Kidney capillary endothelial cell (primary cell): Measurements from ENCODE around the gene CCNK.

ENCODE experiments used
- DNase-seq: peaks from one replicate; pipeline ENCODE4 v3.0.0-alpha.2; 2018; ENCODE audit warnings: low spot score

CCNK gene

DNA sequence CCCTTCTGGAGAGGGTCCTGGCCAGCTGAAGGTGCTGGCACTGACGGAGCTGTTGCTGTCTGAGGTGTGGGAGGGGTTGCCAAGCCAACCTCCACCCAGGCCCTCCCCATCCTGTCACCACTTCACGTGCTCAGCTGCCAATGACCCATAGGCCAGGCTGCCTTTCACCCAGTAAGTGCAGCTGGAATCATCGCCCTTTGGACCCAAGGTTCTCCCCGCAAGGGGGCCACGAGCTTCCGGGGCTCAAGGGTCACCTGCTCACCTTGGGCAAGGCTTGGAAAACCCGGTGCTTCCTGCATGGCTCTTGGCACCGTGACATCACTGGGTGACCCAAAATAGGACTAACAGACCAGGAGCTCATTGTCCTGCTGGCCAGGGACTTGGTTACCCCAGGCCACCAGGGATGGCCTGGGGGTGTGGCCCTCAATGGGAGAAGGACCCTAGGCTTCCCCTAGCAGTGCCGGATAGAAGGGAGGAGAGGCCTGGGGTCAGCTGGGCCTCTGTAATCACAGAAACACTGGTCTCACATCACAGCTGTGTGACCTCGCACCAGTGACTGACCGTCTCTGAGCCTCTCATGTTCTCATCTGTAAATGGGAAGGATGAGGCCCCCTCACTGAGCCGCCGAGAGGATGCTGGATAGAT is 71.5 kb downstream of the CCNK start:
- DNase-seq, result no peak

DNA sequence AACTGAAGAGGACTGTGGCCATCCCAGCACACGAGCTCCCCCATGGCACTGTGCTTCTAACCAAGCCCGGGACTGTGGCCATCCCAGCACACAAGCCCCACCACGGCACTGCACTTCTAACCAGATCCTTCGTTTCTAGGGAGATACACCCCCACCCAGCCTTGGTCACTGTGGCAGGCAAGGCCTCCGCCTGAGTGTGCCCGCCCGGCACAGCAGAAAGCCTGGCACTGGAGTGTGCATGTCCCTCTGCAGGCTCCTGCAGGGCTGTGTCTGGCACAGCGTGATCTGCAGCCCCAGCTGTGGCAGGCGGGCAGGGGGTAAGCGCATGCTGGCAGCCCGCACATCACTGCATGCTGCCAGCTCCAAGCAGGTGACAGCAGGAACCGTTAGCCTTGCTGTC is 73.0 kb downstream of the CCNK start:
- DNase-seq, result no peak

DNA sequence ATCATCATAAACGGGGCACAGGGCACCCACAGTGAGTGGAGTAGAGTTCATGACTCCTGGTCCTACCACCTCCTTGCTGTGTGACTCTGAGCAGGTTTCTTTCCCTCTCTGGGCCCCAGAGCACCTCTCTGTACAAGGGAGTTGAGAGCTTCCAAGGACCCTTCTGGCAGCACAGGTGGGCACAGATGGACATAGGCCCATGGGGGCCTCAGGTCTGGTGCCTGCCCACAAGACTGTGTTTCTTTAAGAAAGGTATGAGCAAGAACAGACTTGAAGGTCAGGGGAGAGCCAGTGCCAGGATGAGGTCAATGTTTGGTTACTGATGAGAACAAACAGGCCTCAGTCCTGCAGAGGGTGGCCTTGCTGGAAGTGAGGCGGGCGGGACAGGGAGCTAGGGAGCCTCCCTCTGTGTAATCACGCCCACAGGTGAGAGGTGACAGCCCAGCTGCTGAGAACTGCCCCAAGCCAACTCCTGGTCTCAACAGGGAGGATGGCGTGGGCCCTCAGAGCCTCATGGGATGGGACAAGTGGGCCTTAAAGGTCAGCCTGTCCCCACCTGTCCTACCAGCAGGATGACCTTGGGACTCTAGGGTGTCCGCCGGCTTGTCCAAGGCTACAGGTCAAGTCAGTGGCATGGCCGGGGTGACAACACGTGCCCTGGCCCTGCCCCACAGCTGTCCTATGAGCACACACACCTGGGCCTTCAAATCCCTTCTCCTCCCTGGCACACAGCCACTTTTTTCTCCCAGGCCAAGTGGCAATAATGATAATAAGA is 73.7 kb downstream of the CCNK start:
- no peak for DNase-seq

DNA sequence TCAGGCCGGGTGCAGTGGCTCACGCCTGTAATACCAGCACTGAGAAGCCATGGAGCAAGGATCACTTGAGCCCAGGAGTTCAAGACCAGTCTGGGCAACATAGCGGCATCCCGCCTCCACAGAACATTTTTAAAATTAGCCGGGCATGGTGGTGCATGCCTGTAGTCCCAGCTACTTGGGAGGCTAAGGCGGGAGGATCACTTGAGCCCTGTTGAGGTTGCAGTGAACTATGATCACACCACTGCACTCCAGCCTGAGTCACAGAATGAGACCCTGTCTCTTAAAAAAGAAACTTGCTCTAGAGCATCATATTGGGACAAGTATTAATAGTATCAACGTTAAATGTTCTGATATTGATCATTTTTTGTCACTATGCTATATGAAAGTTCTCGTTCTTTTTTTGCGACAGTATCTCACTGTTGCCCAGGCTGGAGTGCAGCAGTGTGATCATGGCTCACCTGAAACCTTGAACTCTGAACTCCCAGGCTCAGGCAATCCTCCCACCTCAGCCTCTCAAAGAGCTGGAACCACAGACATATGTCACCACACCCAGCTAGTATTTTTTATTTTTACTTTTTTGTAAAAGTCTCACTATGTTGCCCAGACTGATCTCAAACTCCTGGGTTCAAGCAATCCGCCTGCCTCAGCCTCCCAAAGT is 75.1 kb downstream of the CCNK start:
- no peak for DNase-seq

DNA sequence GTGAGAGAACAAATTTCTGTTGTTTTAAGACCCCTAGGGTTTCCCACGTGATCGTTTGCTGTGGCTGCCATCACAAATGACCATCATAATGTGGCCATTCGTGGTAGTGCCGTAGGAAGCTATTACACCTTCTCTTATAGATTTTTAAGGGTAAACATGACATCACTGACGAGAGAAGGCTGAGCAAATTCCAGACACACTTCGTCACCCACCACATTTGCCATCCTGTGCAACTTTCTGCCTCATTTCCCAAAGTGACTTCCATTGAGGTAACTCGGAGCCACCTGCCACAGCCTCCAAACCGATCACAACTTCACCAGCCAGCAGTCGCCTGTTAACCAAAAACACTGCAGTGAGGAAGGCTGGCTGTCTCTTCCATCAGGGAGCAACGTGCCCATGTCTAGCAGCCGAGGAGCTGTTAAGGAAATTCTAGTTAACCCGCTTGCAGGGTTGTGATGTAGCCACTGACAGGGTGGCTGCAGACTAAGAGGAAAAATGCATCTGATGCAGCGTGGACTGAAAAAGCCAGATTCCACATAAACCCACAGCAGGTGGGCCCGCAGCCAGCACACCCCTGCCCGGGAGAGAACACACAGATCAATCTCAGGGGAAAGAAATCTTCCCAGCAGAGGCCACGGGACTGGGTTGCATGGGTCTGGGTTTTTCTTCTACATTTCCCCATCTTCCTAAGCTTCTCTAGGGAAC is 78.2 kb downstream of the CCNK start:
- DNase-seq, result no peak

DNA sequence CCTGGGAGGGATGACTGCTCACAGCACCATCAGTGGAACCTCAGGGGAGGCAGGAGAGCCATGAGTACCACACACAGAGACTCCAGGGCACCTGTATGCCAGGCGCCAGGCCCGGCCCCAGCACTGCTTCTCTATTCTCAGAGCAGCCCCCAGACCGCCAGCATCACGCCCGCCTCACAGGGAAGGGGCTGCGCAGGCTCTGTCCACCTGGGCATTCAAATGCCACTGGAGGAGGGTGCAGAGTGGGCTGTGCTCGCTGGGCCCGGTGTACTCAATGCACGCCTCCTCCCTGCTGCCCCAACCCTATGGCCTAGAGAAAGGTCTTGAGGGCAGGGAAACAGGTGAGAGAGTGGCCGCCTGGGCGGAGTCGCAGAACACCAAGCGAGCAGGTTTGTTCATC is 79.2 kb downstream of the CCNK start:
- DNase-seq, result no peak

DNA sequence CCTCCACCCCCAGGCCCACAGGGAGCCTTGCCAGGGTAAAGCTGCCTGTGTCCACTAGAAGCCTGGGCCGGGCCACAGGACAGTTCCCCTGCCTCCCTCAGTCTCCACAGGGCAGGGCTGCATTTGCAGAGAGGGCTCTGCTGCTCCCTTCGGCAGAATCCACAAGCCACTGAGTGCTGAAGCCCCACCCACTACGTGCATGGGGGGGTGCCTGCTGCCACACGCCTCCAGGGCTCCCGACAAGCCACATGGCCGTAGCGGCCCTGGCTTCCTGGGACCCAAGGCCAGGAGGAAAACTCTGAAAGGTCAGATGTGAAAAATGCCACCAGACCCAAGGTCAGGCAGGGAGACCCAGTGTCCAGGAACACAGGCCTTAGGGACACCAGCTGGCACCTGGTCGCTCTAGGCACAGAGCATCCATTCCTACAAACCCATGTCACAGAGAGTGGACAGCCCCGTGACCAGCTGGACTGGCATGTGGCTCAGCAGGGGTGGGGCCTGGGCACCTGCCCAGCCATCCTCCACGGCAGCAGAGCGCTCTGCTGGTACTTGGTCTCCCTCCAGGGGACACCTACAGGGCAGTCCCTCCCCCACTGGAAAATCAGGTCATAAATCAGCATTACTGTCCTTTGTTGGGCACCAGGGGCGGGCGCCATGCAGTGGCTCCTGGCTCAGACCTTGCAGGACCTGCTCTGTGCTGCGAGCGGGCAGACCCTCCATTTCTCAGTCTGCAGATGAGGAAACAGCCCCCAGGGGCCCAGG is 79.9 kb downstream of the CCNK start:
- no peak for DNase-seq

DNA sequence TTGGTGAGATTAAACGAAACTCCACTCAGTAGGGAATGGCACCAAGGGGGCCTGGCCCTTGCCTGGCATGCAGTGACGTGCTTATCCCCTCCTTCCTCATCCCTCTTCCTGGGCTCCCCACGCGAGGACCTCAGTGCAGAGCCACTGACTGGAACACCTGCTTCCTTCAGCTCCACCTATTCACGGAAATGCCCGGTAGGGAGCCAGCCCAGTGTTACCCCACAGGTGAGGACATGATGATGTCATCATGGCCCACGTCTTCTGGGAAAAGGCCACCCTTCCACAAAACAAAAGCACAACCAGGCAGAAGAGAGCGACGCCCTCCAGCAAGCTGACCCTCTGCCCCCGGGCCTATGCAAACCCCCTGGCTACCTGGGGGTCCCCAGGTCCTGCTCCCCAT is 80.7 kb downstream of the CCNK start:
- DNase-seq, result no peak
